Osteoblast (primary cell): ENCODE data around the gene FAM221B. TPM values are rescaled to one million over a fixed set of nuclear protein-coding genes. Genes with fewer than 3 reads are reported as not detected.

ENCODE experiments used
- DNase-seq: peaks from one replicate; pipeline ENCODE4 v3.0.0; 2011; ENCODE audit warnings: low spot score, mixed read lengths; ENCODE audit not compliant: insufficient read length; ENCODE audit errors: missing footprints
- H2AFZ ChIP-seq: 2 replicates; pipeline ENCODE4 v1.6.0; 2011; ENCODE audit warnings: mild to moderate bottlenecking, low read length
- H3K27ac ChIP-seq: 2 replicates; pipeline ENCODE4 v1.5.1; 2011; ENCODE audit warnings: mild to moderate bottlenecking, low read depth, low read length, moderate library complexity
- H3K27me3 ChIP-seq: 2 replicates; pipeline ENCODE4 v1.6.0; 2012; ENCODE audit warnings: mild to moderate bottlenecking, control low read depth, inconsistent platforms, low read length, moderate library complexity; ENCODE audit not compliant: insufficient read depth
- H3K36me3 ChIP-seq: 2 replicates; pipeline ENCODE4 v1.5.1; 2011; ENCODE audit warnings: mild to moderate bottlenecking, low read length, control low read depth, moderate library complexity; ENCODE audit not compliant: insufficient read depth
- H3K4me1 ChIP-seq: 2 replicates; pipeline ENCODE4 v1.5.1; 2011; ENCODE audit warnings: mild to moderate bottlenecking, low read length, control low read depth, moderate library complexity; ENCODE audit not compliant: insufficient read depth
- H3K4me2 ChIP-seq: 2 replicates; pipeline ENCODE4 v1.6.0; 2011; ENCODE audit warnings: mild to moderate bottlenecking, low read length; ENCODE audit not compliant: insufficient read depth
- H3K4me3 ChIP-seq: fragments of 200-600 bp; sonication (generic); 3 replicates; pipeline ENCODE4 v1.5.1; 2012; ENCODE audit warnings: mild to moderate bottlenecking, low read length, inconsistent platforms; ENCODE audit not compliant: insufficient read depth
- H3K79me2 ChIP-seq: 2 replicates; pipeline ENCODE4 v1.6.0; 2012; ENCODE audit warnings: mild to moderate bottlenecking, low read length, control low read depth, inconsistent platforms; ENCODE audit not compliant: insufficient read depth
- H3K9me3 ChIP-seq: 2 replicates; pipeline ENCODE4 v1.5.1; 2011; ENCODE audit warnings: low read depth, low read length, control low read depth
- H4K20me1 ChIP-seq: 2 replicates; pipeline ENCODE4 v1.6.0; 2012; ENCODE audit warnings: mild to moderate bottlenecking, low read length, control low read depth; ENCODE audit not compliant: insufficient read depth
- total RNA-seq: library from RNA; depleted of rRNA; stranded (reverse); fragments of >200 nt; gene quantifications from 2 replicates; pipeline ENCODE4 v1.2.3, GENCODE V29; 2012
- TF ChIP-seq, protein P1 (sequence below): IDR thresholded peaks from 2 replicates; pipeline ENCODE4 v1.5.1; 2011; ENCODE audit warnings: mild to moderate bottlenecking, low read depth, low read length, moderate library complexity; ENCODE audit errors: extremely low read depth

FAM221B gene, protein sequence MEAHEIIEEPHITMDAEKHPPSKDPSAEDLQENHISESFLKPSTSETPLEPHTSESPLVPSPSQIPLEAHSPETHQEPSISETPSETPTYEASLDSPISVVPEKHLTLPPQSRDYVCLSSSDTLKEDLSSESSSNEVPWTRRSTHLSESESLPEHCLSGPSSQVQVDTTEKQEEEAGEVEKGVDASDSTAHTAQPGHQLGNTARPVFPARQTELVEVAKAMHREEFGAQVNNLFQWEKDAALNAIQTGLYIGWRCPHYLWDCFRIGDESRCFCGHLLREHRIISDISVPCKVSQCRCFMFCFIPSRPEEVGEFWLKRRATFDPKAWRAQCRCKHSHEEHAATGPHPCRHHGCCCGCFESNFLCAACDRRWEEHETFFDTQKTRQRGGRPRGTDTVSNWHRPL
- total RNA-seq, result not detected in 2 replicates

- peak; percentile 66 for DNase-seq
Observed at GRCh38 chr9:35828716-35829083, at the start of gene FAM221B. Gene FAM221B (minus strand): TSS chr9:35828732. CDS start chr9:35826161, 2,571 bp downstream.

DNA sequence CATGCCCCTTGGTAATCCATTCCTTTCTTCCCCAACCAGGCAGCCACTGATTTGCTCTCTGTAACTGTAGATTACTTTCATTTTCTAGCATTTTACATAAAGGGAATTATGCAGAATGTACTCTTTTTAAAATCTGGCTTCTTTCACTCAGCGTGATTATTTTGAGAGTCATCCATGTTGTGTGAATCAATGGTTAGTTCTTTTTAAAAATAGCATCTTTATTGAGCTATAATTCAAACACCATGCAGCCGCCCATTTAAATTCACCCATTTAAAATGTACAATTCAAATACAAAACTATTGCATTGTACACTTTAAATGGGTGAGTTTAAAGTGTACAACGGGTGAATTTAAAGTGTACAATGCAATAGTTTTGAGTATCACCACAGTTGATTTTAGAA, 44.0 kb upstream of the FAM221B start:
- no peak overlapping the region for H2AFZ ChIP-seq
- no peaks in the 10 kb centered on the region for H4K20me1 ChIP-seq

More at GRCh38 chr9:35828716-35829083, at the start of gene FAM221B:
- Histone ChIP-seq H4K20me1 (no peaks in the 10 kb centered on the region), H3K27me3 (no peaks in the 10 kb centered on the region), H3K27ac (peak within 1 kb of the TSS; percentile 65), H3K4me3 (peak within 1 kb of the TSS; percentile 80), H3K9me3 (no peaks in the 10 kb centered on the region), H2AFZ (peak within 1 kb of the TSS; percentile 93), H3K4me1 (peaks cover 30% of the 10 kb centered on the region), H3K79me2 (peaks cover 6% of the 10 kb centered on the region), H3K4me2 (peak within 1 kb of the TSS; percentile 88), H3K36me3 (no peaks in the 10 kb centered on the region)
- TF ChIP-seq, protein P1, sequence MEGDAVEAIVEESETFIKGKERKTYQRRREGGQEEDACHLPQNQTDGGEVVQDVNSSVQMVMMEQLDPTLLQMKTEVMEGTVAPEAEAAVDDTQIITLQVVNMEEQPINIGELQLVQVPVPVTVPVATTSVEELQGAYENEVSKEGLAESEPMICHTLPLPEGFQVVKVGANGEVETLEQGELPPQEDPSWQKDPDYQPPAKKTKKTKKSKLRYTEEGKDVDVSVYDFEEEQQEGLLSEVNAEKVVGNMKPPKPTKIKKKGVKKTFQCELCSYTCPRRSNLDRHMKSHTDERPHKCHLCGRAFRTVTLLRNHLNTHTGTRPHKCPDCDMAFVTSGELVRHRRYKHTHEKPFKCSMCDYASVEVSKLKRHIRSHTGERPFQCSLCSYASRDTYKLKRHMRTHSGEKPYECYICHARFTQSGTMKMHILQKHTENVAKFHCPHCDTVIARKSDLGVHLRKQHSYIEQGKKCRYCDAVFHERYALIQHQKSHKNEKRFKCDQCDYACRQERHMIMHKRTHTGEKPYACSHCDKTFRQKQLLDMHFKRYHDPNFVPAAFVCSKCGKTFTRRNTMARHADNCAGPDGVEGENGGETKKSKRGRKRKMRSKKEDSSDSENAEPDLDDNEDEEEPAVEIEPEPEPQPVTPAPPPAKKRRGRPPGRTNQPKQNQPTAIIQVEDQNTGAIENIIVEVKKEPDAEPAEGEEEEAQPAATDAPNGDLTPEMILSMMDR, result no peak

DNA sequence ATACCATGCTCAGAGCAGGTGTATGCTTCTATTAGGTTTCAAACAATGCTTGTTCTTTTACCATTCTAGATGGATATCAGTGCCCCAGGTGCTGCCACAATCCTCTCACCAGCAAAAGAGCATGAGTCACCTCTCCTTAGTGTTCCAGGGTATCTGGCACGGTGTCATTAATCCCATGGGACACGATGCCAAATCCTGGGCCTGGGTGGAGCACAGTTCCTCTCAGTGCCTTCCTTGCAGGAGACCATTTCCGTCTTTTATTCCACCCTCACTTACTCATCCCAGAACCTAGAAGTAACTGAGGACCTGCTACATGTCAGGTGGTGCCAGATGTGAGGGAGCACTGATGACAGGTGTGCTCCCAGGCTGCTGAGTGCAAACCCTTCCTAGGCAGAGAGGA, 43.0 kb upstream of the FAM221B start:
- no peaks in the 10 kb centered on the region for H3K4me1 ChIP-seq
- no peak overlapping the region for H3K4me2 ChIP-seq
- no peaks in the 10 kb centered on the region for H3K36me3 ChIP-seq
- H2AFZ ChIP-seq, result no peak overlapping the region
- H3K27ac ChIP-seq, result no peak overlapping the region
- DNase-seq, result no peak
- TF ChIP-seq, protein P1, result no peak
- no peaks in the 10 kb centered on the region for H3K9me3 ChIP-seq
- H3K27me3 ChIP-seq, result peaks cover 8% of the 10 kb centered on the region
- no peaks in the 10 kb centered on the region for H4K20me1 ChIP-seq
- H3K4me3 ChIP-seq, result no peak overlapping the region
- H3K79me2 ChIP-seq, result no peaks in the 10 kb centered on the region

More for the DNA sequence above, 44.0 kb upstream of the FAM221B start:
- no peak overlapping the region for H3K27ac ChIP-seq
- peaks cover 9% of the 10 kb centered on the region for H3K27me3 ChIP-seq
- no peak for DNase-seq
- no peaks in the 10 kb centered on the region for H3K36me3 ChIP-seq
- H3K9me3 ChIP-seq, result no peaks in the 10 kb centered on the region
- H3K4me2 ChIP-seq, result no peak overlapping the region
- TF ChIP-seq, protein P1, result no peak
- H3K79me2 ChIP-seq, result no peaks in the 10 kb centered on the region
- H3K4me1 ChIP-seq, result no peaks in the 10 kb centered on the region
- no peak overlapping the region for H3K4me3 ChIP-seq

GRCh38 chr9:35870351-35870923, 41.9 kb upstream of the FAM221B start, which contains the start of gene OR13J1:
Gene OR13J1 (minus strand): TSS chr9:35870401. CDS start chr9:35870401, 0 bp downstream.
- no peak within 1 kb of the TSS for H2AFZ ChIP-seq
- no peak for DNase-seq
- no peaks in the 10 kb centered on the region for H3K4me1 ChIP-seq
- H4K20me1 ChIP-seq, result no peaks in the 10 kb centered on the region
- no peak within 1 kb of the TSS for H3K4me3 ChIP-seq
- no peak within 1 kb of the TSS for H3K4me2 ChIP-seq
- no peaks in the 10 kb centered on the region for H3K9me3 ChIP-seq
- peaks cover 4% of the 10 kb centered on the region for H3K27me3 ChIP-seq
- no peaks in the 10 kb centered on the region for H3K79me2 ChIP-seq
- no peaks in the 10 kb centered on the region for H3K36me3 ChIP-seq
- TF ChIP-seq, protein P1, result no peak
- no peak within 1 kb of the TSS for H3K27ac ChIP-seq
